HEK293T (cell line): ENCODE measurements around the gene CBX2.

Source experiments
- CTCF ChIA-PET: fragments of 350-600 bp; formaldehyde crosslinking; extraction: SDS; loops from one replicate; lab custom pipeline; 2021; ENCODE audit warnings: antibody characterized with exemption, inconsistent platforms; lab: Yijun Ruan, JAX
- POLR2A ChIA-PET: fragments of 350-600 bp; formaldehyde crosslinking; extraction: SDS; loops from one replicate; lab custom pipeline; 2020; ENCODE audit warnings: antibody characterized with exemption, inconsistent platforms; lab: Yijun Ruan, JAX
- DNase-seq: peaks from one replicate; pipeline ENCODE4 v3.0.0; 2012; ENCODE audit warnings: mixed read lengths; ENCODE audit errors: extremely low spot score
- ARNT ChIP-seq: fragments of 450-650 bp; IDR thresholded peaks from 2 replicates; pipeline ENCODE4 v1.6.1; 2017; ENCODE audit warnings: mild to moderate bottlenecking
- BHLHE40 ChIP-seq: fragments of 450-650 bp; IDR thresholded peaks from 2 replicates; pipeline ENCODE4 v1.6.1; 2016; ENCODE audit warnings: mild to moderate bottlenecking, moderate library complexity, borderline replicate concordance
- CTBP1 ChIP-seq: fragments of 450-650 bp; IDR thresholded peaks from 2 replicates; pipeline ENCODE4 v1.6.1; 2016; ENCODE audit warnings: borderline replicate concordance
- ELF4 ChIP-seq: fragments of 450-650 bp; IDR thresholded peaks from 2 replicates; pipeline ENCODE4 v1.6.1; 2017; ENCODE audit warnings: antibody characterized with exemption
- FOXA1 ChIP-seq: fragments of 450-650 bp; IDR thresholded peaks from 2 replicates; pipeline ENCODE4 v1.6.1; 2016; ENCODE audit warnings: mild to moderate bottlenecking
- FOXK2 ChIP-seq: fragments of 450-650 bp; IDR thresholded peaks from 2 replicates; pipeline ENCODE4 v1.6.1; 2016; ENCODE audit warnings: mild to moderate bottlenecking
- FOXM1 ChIP-seq: fragments of 450-650 bp; IDR thresholded peaks from 2 replicates; pipeline ENCODE4 v1.6.1; 2017; ENCODE audit warnings: mild to moderate bottlenecking, borderline replicate concordance
- HDGF ChIP-seq: fragments of 450-650 bp; IDR thresholded peaks from 2 replicates; pipeline ENCODE4 v1.6.1; 2017; ENCODE audit warnings: antibody characterized with exemption, borderline replicate concordance
- L3MBTL2 ChIP-seq: fragments of 450-650 bp; conservative IDR thresholded peaks from 2 replicates; pipeline ENCODE4 v1.6.1; 2016; ENCODE audit warnings: mild to moderate bottlenecking
- LEF1 ChIP-seq: fragments of 450-650 bp; IDR thresholded peaks from 2 replicates; pipeline ENCODE4 v1.6.1; 2017; ENCODE audit warnings: mild to moderate bottlenecking, borderline replicate concordance
- NFRKB ChIP-seq: fragments of 450-650 bp; IDR thresholded peaks from 2 replicates; pipeline ENCODE4 v1.6.1; 2016; ENCODE audit warnings: mild to moderate bottlenecking, moderate library complexity
- PKNOX1 ChIP-seq: fragments of 450-650 bp; IDR thresholded peaks from 2 replicates; pipeline ENCODE4 v1.6.1; 2016
- SP1 ChIP-seq: fragments of 450-650 bp; IDR thresholded peaks from 2 replicates; pipeline ENCODE4 v1.6.1; 2017
- SUZ12 ChIP-seq: fragments of 450-650 bp; IDR thresholded peaks from 2 replicates; pipeline ENCODE4 v1.6.1; 2016; ENCODE audit warnings: mild to moderate bottlenecking
- TARDBP ChIP-seq: fragments of 450-650 bp; IDR thresholded peaks from 2 replicates; pipeline ENCODE4 v1.6.1; 2016
- ZNF384 ChIP-seq: fragments of 450-650 bp; IDR thresholded peaks from 2 replicates; pipeline ENCODE4 v1.6.1; 2016

CBX2 gene

DNA sequence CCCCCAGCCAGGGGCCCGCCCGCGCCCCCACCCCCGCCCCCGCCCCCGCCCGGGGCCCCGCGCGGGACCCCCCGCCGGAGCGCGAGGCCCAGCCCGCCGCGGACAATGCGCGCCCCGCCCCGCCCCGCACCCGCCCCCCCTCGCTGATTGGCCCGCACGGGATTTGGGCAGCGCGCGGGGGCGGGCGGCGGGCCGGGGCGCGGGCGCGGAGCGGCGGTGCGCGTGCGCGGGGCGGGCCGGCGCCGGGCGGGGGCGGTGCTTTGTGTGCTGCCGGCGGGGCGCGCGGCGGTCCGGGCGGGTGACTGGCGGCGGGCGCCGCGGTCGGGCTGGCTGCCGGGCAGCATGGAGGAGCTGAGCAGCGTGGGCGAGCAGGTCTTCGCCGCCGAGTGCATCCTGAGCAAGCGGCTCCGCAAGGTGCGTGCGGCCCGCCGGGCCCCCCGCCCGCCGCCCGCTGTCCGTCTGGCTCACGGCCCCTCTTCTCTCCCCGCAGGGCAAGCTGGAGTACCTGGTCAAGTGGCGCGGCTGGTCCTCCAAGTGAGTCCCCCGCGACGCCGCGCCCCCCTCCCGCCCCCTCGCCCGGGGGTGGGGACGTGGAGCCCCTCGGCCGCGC lies at the start of gene CBX2:
Gene CBX2, plus strand, starts transcription at position 255 of the 610 bp plus-strand sequence. Its CDS starts 88 bp downstream, at position 343.
- TF ChIP-seq ELF4 (no peak), NFRKB (no peak)

DNA sequence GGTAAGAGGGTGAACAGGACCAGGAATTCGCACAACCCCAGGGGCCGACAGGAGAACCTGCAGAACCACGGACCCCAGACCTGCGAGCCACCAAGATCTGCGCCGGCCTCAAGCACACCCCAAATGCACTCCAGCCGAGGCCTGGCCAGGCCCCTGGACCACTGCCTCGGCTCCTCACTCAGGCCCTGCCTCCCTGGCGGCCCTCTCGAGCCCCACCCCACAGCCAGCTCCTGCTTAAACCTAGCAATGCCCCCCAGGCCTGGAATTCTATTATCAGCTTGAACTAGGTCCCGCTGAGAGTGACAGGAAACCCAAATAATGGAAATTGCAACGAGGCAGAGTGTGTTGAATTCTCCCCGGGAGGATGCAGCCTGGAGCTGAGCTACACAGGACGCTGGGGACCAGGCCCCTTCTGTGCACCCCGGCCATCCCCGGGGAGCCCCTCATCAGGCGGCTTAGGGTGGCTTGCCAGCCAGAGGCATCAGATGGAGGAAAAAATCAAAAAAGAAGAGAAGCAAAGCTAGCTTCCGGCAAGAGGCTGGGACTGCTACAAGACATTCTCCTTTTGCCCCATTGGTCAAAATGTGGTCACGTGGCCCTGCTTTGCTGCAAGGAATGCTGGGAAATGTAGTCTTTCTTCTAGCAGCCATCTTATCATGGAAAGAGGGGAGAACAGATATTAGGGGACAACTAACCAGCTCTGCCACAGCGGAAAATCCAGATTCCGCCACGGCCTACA lies 49.6 kb upstream of the CBX2 start:
- TF ChIP-seq ELF4 (no peak), LEF1 (no peak), BHLHE40 (no peak), ARNT (no peak), FOXK2 (no peak), L3MBTL2 (no peak), TARDBP (no peak), SUZ12 (no peak), HDGF (no peak), ZNF384 (no peak), NFRKB (no peak), FOXM1 (no peak), PKNOX1 (no peak), SP1 (no peak), CTBP1 (no peak)
- POLR2A ChIA-PET, result interaction anchor here (0.9 to 2.5 kb wide), 5 partner anchors 10 to 265 kb away, joined by 3 to 8 read pairs (median 6); no protein-coding TSS in a partner anchor
- CTCF ChIA-PET, result interaction anchor here (1.8 kb wide), 1 partner anchor 13 kb away, joined by 8 read pairs; no protein-coding TSS in a partner anchor
- peak; percentile 93 for DNase-seq

More for the DNA sequence above, at the start of gene CBX2:
- CTCF ChIA-PET, result interaction anchor here (1.0 to 2.3 kb wide), 4 partner anchors 9 to 36 kb away, joined by 4 to 8 read pairs (median 4); no protein-coding TSS in a partner anchor
- POLR2A ChIA-PET, result interaction anchor here (0.9 to 3.0 kb wide), 15 partner anchors 8 to 216 kb away, joined by 3 to 13 read pairs (median 4); partner anchors contain the start of genes CBX4 and CBX8
- peak; percentile 97 for DNase-seq

GRCh38 chr17:79728908-79729471 lies 49.0 kb upstream of the CBX2 start:
- POLR2A ChIA-PET, result interaction anchor here (0.7 to 2.5 kb wide), 6 partner anchors 9 to 265 kb away, joined by 3 to 8 read pairs (median 6); no protein-coding TSS in a partner anchor
- DNase-seq, result no peak
- CTCF ChIA-PET, result interaction anchor here (1.8 kb wide), 1 partner anchor 13 kb away, joined by 8 read pairs; no protein-coding TSS in a partner anchor
- TF ChIP-seq FOXA1 (no peak), SUZ12 (no peak), SP1 (no peak), BHLHE40 (no peak), PKNOX1 (no peak), ZNF384 (no peak), LEF1 (no peak), ARNT (no peak), CTBP1 (no peak), ELF4 (no peak), FOXK2 (no peak), NFRKB (no peak), HDGF (no peak), L3MBTL2 (no peak; the same call in 1 of the 2 replicates), FOXM1 (no peak), TARDBP (no peak)

DNA sequence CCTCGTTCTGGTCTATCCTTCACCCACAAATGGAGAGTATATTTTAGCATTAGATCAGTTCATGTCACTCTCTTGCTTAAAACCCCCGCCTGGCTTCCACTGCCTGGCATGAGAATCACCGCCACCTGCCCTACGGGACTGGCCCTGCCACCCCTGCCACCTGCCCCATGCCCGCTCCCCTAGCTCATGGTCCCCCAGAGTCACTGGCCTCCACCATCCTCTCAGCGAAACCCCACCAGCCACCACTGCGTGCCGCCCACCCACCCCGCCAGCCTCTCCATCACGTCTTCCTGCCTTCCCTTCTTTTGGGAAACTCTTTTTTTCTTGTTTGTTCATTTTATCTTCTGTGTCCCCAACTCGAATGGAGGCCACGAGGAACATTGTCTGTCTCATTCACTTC lies 48.2 kb upstream of the CBX2 start:
- ChIA-PET CTCF (no interaction called here), POLR2A (interaction anchor here (0.7 kb wide), 1 partner anchor 263 kb away, joined by 3 read pairs; no protein-coding TSS in a partner anchor)
- TF ChIP-seq TARDBP, result no peak
- TF ChIP-seq FOXK2, result no peak
- no peak for TF ChIP-seq BHLHE40
- DNase-seq, result no peak

GRCh38 chr17:79730437-79730768 lies 47.5 kb upstream of the CBX2 start:
- no peak for DNase-seq
- CTCF ChIA-PET, result no interaction called here
- TF ChIP-seq PKNOX1 (no peak), NFRKB (no peak), L3MBTL2 (no peak), LEF1 (no peak), ZNF384 (no peak), HDGF (no peak), ELF4 (no peak), FOXK2 (no peak), ARNT (no peak), SUZ12 (no peak), FOXM1 (no peak), BHLHE40 (no peak), TARDBP (no peak), SP1 (no peak), CTBP1 (no peak), FOXA1 (no peak)
- POLR2A ChIA-PET, result no interaction called here
